HL-60 (cell line): Measurements from ENCODE around the gene ANO9.
A peak's percentile ranks its signal among the peaks of the same experiment; 100 is the strongest.

Source experiments
- DNase-seq, 2 experiments: peaks; one replicate each; pipeline ENCODE4 v3.0.0-alpha.2; 2010 to 2020; ENCODE audit warnings: low read depth in 1 of 2, low spot score in 1 of 2
- H3K27ac ChIP-seq: fragments of 250-450 bp; sonication (Bioruptor Pico); replicated peaks from 2 replicates; pipeline ENCODE4 v1.5.1; 2020; ENCODE audit warnings: mild to moderate bottlenecking, moderate library complexity
- H3K27me3 ChIP-seq: fragments of 250-450 bp; sonication (Bioruptor Pico); 2 replicates; pipeline ENCODE4 v1.5.1; 2021; ENCODE audit warnings: mild to moderate bottlenecking, moderate library complexity; ENCODE audit not compliant: insufficient read depth, poor library complexity, severe bottlenecking
- H3K4me3 ChIP-seq: replicated peaks from 2 replicates; pipeline ENCODE4 v1.5.1; 2011; ENCODE audit warnings: mild to moderate bottlenecking, control low read depth, low read length; ENCODE audit not compliant: insufficient read depth
- CTCF ChIP-seq: IDR thresholded peaks from one replicate; pipeline ENCODE4 v1.5.1; 2011; ENCODE audit warnings: low read length, control low read depth, inconsistent platforms; ENCODE audit not compliant: insufficient read depth
- GABPA ChIP-seq: IDR thresholded peaks from 2 replicates; pipeline ENCODE4 v1.6.1; 2012; ENCODE audit warnings: low read depth
- POLR2AphosphoS5 ChIP-seq: IDR thresholded peaks from 2 replicates; pipeline ENCODE4 v1.6.1; 2012; ENCODE audit warnings: low read depth
- SPI1 ChIP-seq: IDR thresholded peaks from 2 replicates; pipeline ENCODE4 v1.6.1; 2012; ENCODE audit warnings: low read depth, mild to moderate bottlenecking, borderline replicate concordance
- TF ChIP-seq, protein P1 (sequence below): IDR thresholded peaks from 2 replicates; pipeline ENCODE4 v1.6.1; 2012; ENCODE audit warnings: low read depth; ENCODE audit not compliant: insufficient replicate concordance

ANO9 gene

GRCh38 chr11:416757-417621 lies 24.8 kb downstream of the ANO9 start:
- Histone ChIP-seq H3K27ac (peak overlapping the region; percentile 86), H3K27me3 (no peaks in the 10 kb centered on the region), H3K4me3 (peak overlapping the region; percentile 44)
- DNase-seq, result peak; percentile 56 to 57
- TF ChIP-seq POLR2AphosphoS5 (no peak), CTCF (no peak), GABPA (no peak; the same call in 1 of the 2 replicates), SPI1 (no peak)
- TF ChIP-seq, protein P1, sequence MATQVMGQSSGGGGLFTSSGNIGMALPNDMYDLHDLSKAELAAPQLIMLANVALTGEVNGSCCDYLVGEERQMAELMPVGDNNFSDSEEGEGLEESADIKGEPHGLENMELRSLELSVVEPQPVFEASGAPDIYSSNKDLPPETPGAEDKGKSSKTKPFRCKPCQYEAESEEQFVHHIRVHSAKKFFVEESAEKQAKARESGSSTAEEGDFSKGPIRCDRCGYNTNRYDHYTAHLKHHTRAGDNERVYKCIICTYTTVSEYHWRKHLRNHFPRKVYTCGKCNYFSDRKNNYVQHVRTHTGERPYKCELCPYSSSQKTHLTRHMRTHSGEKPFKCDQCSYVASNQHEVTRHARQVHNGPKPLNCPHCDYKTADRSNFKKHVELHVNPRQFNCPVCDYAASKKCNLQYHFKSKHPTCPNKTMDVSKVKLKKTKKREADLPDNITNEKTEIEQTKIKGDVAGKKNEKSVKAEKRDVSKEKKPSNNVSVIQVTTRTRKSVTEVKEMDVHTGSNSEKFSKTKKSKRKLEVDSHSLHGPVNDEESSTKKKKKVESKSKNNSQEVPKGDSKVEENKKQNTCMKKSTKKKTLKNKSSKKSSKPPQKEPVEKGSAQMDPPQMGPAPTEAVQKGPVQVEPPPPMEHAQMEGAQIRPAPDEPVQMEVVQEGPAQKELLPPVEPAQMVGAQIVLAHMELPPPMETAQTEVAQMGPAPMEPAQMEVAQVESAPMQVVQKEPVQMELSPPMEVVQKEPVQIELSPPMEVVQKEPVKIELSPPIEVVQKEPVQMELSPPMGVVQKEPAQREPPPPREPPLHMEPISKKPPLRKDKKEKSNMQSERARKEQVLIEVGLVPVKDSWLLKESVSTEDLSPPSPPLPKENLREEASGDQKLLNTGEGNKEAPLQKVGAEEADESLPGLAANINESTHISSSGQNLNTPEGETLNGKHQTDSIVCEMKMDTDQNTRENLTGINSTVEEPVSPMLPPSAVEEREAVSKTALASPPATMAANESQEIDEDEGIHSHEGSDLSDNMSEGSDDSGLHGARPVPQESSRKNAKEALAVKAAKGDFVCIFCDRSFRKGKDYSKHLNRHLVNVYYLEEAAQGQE, result no peak

- Histone ChIP-seq H3K4me3 (peak overlapping the region; percentile 44), H3K27me3 (no peaks in the 10 kb centered on the region), H3K27ac (peak overlapping the region; percentile 86)
- TF ChIP-seq CTCF, result no peak
- no peak for TF ChIP-seq SPI1
- TF ChIP-seq, protein P1, result no peak
- TF ChIP-seq POLR2AphosphoS5, result no peak
- TF ChIP-seq GABPA, result no peak
- DNase-seq, result no peak
Observed at GRCh38 chr11:416051-416756, 25.6 kb downstream of the ANO9 start.

DNA sequence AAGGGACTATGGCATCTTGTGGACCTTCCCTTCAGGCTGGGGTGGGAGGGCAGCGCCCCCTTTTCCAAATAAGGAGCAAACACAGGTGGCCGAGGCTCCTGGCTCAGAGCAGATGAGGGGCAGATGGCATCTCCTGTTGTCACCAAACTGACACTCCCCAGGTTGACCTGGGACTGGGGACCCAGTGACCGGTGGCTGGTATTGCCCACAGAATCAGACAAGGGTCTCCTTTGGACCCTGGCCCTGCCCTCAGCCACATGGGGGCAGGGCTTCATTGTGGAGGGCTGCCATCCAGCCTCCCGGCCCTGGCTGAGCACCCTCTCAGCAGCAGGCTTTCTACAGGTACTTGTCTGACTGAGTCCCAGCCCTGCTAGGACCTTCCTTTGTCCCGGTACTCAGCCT lies 26.2 kb downstream of the ANO9 start:
- TF ChIP-seq, protein P1, result no peak
- TF ChIP-seq POLR2AphosphoS5, result no peak
- no peak for TF ChIP-seq GABPA
- no peak for TF ChIP-seq SPI1
- TF ChIP-seq CTCF, result no peak
- H3K27me3 ChIP-seq, result no peaks in the 10 kb centered on the region
- peak overlapping the region; percentile 86 for H3K27ac ChIP-seq
- DNase-seq, result no peak
- no peak overlapping the region; the same call in 1 of the 2 replicates for H3K4me3 ChIP-seq
